ENCODE data around the gene CHD3.

The CHD3 gene

DNA sequence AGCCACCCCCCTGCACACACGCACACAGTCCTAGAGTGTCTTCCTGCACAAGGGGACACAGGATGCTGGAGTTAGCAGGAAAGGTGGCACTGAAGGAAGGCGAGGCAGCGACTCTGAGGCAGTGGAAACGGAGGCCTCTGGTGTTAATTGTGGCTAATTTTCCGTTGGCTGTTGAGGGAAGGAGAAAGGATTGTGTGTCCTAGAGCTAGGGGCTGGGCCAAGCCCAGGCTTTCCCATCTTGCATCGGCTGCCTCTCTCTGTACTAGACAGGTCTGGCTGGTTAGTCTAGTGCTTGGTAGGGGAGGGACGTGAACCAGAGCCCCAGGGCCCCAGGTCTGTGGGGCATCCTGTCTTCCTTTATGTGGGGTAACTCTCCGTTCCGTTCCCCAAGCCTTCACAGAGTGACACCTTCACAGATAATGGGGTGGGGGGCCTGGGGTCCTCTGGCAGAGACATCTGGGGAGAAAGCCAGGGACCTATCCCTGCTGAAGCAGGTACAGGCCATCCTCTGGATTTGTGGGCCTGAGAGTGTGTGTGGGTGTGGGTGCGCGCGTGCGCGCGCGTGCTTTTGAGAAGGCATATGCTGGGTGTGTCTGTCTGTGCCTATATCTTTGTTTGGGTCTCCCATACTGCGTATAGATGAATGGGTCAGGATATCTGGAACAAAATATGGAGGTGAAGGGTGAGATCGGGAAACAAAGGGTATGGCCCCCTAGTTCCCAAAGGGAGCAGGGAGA is at the start of gene CHD3:
TSS of gene CHD3 (plus strand) at position 606 of the 737 bp plus-strand sequence. CDS start 212 bp downstream, outside the sequence.
- DNase-seq = peak; percentile 86

DNA sequence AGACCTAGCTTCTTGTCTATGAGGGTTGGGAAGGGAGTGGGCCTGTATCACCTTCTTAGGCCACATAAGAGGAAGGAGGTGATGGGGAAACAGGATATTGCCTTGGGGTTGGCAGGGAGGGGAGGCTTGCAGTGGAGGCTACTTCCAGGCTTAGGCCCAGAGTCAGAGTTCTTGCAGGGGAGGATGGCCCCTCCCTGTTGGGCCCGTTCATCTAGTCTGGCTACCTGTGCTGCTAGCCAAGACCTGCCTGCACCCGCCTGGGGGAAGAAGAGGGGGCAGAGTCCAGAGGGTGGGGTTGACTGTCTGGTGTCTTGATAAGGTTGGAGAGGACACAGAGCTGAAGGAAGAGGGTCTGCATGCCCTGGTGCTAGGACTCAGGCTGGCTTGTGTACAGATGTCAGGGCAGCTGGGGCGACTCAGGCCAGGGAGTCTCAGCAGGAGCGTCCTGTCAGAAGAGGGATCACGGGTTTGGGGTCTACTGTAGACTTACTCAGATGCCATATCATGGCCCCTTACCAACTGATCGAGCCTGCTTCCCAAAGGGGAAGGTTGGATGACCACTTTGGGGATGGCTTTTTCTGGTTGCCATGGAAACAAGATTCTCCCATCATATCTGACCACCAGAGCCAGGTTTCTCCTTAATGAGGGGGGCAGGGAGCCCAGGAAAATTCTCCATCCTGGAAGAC is 49.3 kb upstream of the CHD3 start:
- peak; percentile 62 for DNase-seq

DNA sequence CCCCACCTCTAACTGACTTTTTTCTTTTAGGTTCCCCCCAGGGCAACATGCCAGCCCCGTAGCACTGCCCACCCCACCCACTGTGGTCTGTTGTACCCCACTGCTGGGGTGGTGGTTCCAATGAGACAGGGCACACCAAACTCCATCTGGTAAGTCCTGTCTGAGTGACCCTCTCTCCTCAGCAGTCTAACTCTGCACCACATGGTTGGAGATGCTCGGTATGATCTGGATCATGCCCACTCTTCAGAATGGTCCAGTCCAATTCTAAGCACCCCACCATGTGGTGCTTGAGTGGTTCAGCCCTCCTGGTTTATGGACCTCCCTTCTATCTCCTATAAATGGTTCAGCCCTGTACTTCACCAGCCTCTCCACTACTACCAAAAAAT is 48.7 kb upstream of the CHD3 start:
- no peak for DNase-seq

DNA sequence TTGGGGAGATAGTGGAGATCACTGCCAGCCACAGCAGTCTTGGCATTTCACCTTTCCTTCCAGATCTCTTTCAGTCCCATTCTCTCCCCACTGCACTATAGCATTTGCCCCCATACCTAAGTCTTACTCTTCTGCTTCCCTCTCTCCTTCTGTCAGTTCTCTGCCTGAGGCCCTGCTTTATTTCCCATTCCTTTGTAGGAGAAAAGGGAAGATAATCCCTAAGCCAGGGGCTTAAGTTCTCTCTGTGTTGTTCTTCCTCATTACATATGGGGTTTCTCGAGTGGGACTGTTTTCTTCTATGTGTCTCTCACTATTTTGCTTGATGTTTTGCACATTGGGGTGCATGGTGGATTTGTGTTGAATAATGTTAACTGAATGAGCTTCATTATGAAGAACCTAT is 48.1 kb upstream of the CHD3 start:
- DNase-seq = no peak

DNA sequence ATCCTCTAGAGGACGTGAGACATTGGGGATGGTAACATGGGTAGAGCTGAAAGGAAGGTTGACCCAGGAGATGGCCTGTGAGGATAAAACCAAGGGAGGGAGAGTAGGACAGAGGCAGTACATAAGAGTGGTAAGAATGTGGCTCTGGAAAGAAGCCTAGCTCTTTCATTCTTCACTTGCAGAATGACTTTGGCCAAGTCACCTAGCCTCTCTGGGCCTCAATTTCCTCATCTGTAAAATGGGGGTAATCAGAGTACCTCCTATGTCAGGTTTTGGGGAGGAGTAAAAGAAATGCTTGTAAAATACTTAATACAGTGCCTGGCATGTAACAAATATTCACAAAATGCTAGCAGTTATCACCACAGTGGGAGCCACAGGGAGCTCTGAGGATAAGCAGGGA is 47.7 kb upstream of the CHD3 start:
- peak; percentile 6 for DNase-seq

DNA sequence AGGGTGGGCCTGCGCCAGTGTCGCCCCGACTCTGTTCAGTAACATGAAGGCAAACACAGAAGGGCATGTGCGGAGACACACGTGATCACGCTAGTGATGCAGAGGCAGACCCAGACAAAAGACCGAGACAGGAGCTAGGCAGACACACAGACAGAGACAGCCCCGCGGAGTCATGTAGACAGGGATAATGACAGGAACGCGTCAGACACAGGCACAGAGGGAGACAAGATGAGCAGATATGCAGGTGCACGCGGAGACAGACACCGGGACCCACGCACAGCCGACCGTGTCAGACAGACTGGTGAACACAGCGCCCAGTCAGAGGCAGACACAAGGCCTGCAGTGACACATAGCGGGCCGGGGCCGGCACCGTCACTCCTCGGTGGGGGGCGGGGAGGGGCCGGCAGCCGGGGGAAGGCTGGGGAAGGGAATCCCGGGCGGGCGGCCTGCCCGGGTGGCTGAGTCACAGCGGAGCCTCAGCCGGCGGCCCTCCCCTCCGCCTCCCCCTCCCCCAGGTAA is 47.1 kb upstream of the CHD3 start:
- peak; percentile 98 for DNase-seq

DNA sequence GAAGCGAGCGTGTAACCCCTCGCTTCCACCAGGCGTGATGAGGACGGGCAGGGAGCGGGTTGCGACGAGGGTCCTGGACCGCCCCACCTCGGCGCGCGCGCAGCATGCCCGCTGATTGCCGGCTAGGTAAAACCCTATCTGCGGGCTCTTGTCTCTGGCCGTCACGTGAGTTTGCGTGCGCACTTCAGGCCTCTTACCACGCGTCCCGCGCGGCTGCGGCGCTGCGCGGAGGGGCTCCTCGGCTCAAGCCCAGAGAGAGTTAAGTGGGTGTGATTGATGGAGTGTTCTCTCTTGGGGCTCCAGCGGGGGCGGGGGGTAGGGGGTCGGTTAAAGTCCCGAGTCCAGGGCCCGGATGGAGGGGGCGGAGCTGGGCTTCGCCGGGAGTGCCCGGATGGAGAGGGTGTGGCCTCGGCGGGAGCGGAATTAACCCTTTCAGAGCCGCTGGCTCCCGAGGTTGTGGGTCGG is 46.6 kb upstream of the CHD3 start:
- DNase-seq = peak; percentile 94

DNA sequence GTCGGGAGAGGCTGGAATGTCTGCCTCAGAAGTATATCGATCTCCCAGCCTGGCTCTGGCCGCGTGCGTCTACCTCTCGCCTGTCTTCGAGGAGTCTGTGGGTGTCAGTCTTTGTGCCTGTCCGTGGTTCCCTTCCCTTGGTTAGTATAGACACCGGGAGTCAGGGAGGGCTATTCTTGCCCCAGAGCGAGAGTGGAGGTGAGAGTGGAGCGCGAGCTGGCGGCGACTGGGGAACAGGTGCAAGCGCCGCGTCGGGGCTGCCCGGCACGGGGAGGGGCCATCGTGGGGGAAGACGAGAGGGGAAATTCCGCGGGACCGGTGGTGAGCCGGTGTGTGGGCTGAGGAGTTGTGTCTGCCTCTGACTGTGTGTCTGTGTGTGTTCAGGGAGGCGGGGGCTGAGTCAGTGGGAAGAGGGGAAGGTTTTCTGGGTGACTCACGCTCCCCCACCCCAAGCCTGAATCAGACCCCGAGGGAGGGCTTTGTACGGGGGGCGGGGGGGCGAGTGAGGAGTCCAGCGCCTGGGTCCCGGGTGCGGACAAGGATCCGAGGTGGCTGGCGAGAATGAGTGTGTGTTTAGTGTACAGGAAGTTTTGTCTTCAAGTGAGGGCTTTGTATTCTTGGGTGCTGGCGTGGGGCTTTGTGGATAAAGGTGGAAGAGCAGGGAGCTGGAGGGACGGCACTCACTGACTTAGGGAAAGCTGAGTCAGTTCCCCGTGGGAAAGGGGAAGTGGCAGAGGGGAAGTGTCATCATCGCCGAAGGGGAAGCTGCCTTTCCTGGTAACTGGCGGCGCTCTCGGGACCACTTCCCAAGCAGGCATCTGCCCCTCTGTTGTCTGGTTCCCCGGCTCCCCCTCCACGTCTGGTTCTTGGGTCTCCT is 46.0 kb upstream of the CHD3 start:
- peak; percentile 99 for DNase-seq

DNA sequence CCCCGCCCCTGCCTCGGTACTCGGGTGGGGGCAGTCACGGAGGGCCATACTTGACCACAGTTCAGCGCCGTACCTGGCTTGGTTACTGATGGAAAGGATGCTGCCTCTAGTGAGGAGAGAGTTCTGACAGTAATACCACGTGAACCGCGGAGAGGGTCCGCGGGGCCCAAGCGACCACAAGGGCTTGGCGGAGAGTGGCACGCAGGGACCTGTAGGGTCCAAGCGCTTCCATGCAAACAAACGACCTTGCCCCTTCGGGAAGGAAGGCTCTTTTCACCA is 45.4 kb upstream of the CHD3 start:
- DNase-seq = no peak

DNA sequence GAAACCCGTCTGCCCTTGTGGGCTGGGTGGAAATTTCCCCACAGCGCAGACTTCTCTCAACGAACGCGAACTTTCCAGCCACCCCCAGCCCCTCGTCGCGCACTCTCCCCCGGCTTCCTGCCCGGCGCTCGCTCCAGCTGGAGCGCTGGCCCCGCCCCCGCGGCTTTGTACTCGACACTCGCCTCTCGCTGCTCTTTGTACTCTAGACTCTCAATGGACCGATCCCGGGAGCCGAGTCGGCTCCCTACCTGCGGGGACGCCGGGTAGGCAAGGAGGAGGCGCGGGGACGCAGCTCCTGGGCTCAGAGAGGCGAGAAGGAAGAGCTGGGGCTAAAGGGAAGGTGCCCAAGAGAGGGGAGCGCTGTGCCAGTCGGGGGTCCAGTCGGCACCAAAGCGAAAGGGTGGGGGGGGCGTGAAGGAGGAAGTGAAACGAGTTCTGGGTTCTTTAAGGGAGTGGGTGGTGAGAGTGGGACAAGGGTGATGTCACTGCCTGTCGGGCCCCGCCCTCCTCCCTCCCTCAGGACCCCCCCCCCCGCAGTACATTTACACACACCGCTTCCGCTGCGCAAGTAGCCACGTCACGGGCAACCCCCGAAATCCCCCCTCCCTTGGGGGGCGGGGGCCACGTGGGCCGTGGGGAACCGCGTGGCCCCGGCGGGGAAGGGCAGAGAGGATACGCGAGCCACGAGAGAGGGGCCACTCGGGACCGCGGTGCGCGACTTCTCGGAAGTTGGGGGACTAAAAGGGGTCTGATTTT is 44.9 kb upstream of the CHD3 start:
- DNase-seq = peak; percentile 97

DNA sequence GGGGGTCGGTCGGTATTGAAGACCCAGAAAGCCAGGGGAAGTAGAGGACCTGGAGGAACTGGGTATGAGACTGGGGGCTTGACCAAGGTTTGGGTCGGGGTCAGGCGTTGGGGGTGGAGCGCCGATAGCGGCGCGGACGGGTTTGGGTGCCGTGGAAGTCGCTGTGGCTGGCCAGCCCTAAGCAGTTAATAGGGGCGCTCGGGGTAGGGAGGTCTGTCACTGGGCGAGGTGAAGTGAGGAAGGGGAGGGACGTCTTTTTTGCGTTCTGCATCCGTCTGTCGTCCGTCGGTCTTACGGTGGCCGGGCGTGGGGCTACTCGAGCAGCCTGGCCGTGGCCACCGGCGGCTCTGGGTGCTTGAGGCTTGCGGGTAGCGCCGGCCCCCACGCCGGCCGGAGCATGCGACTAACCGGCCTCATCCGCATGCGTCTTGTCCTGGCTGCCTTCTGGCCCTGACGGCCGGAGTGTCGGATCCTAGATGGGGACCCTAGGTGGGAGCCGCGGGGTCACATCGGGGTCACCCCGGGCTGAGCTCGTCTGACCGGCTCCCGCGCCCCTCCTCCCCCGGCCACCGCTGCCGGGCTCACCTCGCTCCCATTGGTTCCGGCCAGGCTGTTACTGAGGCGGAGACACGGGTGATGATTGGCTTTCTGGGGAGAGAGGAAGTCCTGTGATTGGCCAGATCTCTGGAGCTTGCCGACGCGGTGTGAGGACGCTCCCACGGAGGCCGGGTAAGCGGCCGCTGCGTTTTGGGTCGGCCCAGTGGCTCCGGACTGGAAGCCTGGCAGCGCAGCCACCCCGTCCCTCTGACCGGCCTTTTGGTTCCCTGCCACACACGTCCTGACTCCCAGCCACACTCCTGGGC is 44.1 kb upstream of the CHD3 start:
- DNase-seq = peak; percentile 95

DNA sequence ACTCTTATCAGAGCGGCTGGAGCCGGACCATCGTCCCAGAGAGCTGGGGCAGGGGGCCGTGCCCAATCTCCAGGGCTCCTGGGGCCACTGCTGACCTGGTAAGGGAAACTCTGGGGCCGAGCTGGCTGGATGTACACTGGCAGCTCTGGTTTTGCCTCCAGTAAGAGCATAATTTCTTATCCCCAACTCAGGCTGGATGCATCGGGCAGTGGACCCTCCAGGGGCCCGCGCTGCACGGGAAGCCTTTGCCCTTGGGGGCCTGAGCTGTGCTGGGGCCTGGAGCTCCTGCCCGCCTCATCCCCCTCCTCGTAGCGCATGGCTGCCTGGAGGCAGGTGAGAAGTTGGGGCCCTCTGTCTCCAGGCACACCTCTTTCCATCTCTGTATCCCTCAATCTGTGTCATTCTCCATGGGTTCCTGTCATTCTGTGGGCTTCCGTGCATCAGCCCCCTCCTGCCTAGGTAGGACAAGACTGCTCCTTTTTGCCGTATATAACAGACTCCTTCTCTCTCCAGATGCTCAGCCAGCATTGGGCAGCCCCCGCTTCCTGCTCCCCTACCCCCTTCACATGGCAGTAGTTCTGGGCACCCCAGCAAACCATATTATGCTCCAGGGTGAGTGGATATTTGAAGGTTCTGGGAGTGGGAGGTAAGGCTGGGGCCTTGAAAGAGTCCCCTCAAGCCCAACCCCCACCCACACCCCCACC is 43.1 kb upstream of the CHD3 start:
- DNase-seq = peak; percentile 62

DNA sequence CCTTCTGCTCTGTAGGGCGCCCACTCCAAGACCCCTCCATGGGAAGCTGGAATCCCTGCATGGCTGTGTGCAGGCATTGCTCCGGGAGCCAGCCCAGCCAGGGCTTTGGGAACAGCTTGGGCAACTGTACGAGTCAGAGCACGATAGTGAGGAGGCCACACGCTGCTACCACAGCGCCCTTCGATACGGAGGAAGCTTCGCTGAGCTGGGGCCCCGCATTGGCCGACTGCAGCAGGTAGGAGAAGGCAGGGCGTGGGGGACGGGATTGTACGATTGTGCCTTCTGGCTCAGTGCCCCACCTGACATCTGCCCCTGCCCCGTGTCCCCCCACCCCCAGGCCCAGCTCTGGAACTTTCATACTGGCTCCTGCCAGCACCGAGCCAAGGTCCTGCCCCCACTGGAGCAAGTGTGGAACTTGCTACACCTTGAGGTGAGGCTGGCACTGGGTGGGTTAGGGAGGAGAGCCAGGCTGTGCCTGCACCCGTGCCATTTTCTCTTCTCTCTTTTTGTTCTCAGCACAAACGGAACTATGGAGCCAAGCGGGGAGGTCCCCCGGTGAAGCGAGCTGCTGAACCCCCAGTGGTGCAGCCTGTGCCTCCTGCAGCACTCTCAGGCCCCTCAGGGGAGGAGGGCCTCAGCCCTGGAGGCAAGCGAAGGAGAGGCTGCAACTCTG is 42.4 kb upstream of the CHD3 start:
- peak; percentile 63 for DNase-seq

DNA sequence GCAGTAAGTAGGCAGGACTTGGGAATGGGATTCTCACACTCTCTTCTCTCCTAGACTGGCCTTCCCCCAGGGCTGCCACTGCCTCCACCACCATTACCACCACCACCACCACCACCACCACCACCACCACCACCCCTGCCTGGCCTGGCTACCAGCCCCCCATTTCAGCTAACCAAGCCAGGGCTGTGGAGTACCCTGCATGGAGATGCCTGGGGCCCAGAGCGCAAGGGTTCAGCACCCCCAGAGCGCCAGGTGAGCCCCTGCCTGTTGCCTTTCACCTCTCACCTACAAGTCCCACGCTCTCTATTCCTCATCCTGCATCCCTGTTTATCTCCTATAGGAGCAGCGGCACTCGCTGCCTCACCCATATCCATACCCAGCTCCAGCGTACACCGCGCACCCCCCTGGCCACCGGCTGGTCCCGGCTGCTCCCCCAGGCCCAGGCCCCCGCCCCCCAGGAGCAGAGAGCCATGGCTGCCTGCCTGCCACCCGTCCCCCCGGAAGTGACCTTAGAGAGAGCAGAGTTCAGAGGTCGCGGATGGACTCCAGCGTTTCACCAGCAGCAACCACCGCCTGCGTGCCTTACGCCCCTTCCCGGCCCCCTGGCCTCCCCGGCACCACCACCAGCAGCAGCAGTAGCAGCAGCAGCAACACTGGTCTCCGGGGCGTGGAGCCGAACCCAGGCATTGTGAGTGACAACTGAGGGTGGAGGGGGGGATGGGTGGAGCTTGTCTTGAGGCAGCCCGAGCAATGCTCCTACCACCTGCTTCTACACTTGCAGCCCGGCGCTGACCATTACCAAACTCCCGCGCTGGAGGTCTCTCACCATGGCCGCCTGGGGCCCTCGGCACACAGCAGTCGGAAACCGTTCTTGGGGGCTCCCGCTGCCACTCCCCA is 41.6 kb upstream of the CHD3 start:
- DNase-seq = peak; percentile 63

DNA sequence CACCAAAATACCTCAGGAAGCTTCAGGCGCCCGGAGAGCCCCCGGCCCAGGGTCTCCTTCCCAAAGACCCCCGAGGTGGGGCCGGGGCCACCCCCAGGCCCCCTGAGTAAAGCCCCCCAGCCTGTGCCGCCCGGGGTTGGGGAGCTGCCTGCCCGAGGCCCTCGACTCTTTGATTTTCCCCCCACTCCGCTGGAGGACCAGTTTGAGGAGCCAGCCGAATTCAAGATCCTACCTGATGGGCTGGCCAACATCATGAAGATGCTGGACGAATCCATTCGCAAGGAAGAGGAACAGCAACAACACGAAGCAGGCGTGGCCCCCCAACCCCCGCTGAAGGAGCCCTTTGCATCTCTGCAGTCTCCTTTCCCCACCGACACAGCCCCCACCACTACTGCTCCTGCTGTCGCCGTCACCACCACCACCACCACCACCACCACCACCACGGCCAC is 40.4 kb upstream of the CHD3 start:
- DNase-seq = peak; percentile 60

DNA sequence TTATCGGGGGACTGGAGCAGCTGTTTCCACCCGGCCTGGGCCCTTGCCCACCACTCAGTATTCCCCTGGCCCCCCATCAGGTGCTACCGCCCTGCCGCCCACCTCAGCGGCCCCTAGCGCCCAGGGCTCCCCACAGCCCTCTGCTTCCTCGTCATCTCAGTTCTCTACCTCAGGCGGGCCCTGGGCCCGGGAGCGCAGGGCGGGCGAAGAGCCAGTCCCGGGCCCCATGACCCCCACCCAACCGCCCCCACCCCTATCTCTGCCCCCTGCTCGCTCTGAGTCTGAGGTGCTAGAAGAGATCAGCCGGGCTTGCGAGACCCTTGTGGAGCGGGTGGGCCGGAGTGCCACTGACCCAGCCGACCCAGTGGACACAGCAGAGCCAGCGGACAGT is 39.9 kb upstream of the CHD3 start:
- DNase-seq = peak; percentile 59

DNA sequence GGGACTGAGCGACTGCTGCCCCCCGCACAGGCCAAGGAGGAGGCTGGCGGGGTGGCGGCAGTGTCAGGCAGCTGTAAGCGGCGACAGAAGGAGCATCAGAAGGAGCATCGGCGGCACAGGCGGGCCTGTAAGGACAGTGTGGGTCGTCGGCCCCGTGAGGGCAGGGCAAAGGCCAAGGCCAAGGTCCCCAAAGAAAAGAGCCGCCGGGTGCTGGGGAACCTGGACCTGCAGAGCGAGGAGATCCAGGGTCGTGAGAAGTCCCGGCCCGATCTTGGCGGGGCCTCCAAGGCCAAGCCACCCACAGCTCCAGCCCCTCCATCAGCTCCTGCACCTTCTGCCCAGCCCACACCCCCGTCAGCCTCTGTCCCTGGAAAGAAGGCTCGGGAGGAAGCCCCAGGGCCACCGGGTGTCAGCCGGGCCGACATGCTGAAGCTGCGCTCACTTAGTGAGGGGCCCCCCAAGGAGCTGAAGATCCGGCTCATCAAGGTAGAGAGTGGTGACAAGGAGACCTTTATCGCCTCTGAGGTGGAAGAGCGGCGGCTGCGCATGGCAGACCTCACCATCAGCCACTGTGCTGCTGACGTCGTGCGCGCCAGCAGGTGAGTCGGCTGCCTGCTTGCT is 39.3 kb upstream of the CHD3 start:
- DNase-seq = peak; percentile 63

DNA sequence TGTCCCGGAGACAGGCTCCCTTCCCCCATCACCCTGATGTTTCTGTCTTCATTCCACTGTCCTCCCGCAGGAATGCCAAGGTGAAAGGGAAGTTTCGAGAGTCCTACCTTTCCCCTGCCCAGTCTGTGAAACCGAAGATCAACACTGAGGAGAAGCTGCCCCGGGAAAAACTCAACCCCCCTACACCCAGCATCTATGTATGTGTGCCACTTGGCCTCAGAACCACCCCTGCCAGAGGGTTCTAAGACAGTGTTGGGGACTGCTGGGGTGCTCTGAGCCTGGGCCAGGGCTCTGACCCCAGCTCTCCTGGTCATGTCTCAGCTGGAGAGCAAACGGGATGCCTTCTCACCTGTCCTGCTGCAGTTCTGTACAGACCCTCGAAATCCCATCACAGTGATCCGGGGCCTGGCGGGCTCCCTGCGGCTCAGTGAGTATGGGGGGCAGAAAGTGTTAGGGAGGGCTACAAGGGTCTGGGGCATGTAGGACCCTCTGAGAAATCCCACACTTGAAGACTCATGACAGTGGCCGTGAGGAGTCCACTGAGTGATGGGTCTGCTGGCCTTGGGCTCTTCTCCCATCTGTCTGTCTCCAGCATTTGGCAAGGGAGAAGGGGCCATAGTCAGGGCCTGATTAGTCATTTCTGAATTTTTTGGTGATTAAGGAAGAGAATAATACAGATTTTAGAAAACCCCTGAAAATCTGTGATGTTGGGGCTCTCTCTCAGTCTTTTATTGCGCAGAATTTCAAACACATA is 38.7 kb upstream of the CHD3 start:
- peak; percentile 61 for DNase-seq
